ENCODE measurements around the gene PBX4. TPM values are rescaled to one million over a fixed set of nuclear protein-coding genes. Genes with fewer than 3 reads are reported as not detected.

The PBX4 gene
- total RNA-seq, 1 experiment from 2014 or later: 11.6 TPM

DNA sequence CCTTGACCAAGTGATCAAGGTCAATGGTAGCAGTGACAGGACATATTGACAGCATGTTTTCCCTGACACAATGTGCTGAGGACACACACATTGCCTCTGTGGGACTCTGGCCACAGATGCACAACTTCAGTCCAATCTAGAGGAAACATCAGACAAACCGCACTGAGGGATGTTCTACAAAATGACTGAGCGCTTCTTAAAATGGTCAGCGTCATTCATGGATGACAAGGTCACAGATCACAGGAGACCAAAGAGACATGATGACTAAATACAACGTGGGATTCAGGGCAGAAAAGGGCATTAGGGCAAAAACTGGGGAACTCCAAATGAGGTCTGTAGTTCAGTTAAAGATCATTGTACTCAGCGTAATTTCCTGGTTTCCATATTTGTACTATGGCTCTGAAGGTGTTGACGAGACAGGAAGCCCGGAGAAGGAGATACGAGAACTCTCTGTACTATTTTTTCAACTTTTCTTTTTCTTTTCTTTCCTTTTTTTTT lies 20.6 kb downstream of the PBX4 start:
- ATAC-seq: no peak
- CTCF ChIA-PET: no interaction called here

More for the DNA sequence above, 20.6 kb downstream of the PBX4 start:
- ChIA-PET RAD21 (ENCODE audit: low non-redundant PET in 1 of 2, low total read pairs in 2 of 2, uncharacterized antibody in 2 of 2, unreplicated experiment in 2 of 2) (no interaction called here), POLR2A (no interaction called here)
- no peak overlapping the region for H3K4me3 ChIP-seq (replicated peaks in 1 of 2; ENCODE audit: low read depth in 1 of 2, low read length in 2 of 2)
- intact Hi-C loops (cut with micrococcal nuclease): no loop called here
- no peak overlapping the region for H3K4me2 ChIP-seq (ENCODE audit: low read length)
- no peak overlapping the region for H2AFZ ChIP-seq (ENCODE audit: low read depth, low read length, poor library complexity, severe bottlenecking)
- BruUV-seq (replicated peaks): no TSS peak
- H3K36me3 ChIP-seq (ENCODE audit: control insufficient read depth in 1 of 2, insufficient read depth in 2 of 2, low read length in 2 of 2): peaks cover 0 to 7% of the 10 kb centered on the region in 2 experiments; a peak in 2 of 4 replicates
- H3K27me3 ChIP-seq (ENCODE audit: insufficient read depth, low read length): no peaks in the 10 kb centered on the region
- H3K27ac ChIP-seq (ENCODE audit: low read depth, low read length): no peak overlapping the region
- H3K9me2 ChIP-seq (ENCODE audit: insufficient read depth): no peaks in the 10 kb centered on the region
- TF ChIP-seq ATF3 (IDR thresholded peaks at IDR 0.05) (no peak), YY1 (IDR thresholded peaks at IDR 0.05; ENCODE audit: extremely low read depth, insufficient replicate concordance, low read depth, low read length) (no peak), TCF7L2 (IDR thresholded peaks at IDR 0.05; ENCODE audit: borderline replicate concordance, extremely low read depth, insufficient read depth, insufficient read length) (no peak), CEBPB (IDR thresholded peaks at IDR 0.05; ENCODE audit: low read depth) (no peak), ZFX (IDR thresholded peaks at IDR 0.05) (no peak), MAX (IDR thresholded peaks at IDR 0.05) (no peak), FOSL1 (IDR thresholded peaks at IDR 0.05; ENCODE audit: low read depth) (no peak), EZH2phosphoT487 (IDR thresholded peaks at IDR 0.05; ENCODE audit: borderline replicate concordance) (no peak), SP1 (IDR thresholded peaks at IDR 0.05; ENCODE audit: low read depth) (no peak), SIN3A (IDR thresholded peaks at IDR 0.05; ENCODE audit: low read depth) (no peak), ELF1 (IDR thresholded peaks at IDR 0.05; ENCODE audit: borderline replicate concordance, low read depth) (no peak), ZBTB33 (IDR thresholded peaks at IDR 0.05; ENCODE audit: extremely low read depth, insufficient replicate concordance, low read length) (no peak)
- TF ChIP-seq, protein P1, sequence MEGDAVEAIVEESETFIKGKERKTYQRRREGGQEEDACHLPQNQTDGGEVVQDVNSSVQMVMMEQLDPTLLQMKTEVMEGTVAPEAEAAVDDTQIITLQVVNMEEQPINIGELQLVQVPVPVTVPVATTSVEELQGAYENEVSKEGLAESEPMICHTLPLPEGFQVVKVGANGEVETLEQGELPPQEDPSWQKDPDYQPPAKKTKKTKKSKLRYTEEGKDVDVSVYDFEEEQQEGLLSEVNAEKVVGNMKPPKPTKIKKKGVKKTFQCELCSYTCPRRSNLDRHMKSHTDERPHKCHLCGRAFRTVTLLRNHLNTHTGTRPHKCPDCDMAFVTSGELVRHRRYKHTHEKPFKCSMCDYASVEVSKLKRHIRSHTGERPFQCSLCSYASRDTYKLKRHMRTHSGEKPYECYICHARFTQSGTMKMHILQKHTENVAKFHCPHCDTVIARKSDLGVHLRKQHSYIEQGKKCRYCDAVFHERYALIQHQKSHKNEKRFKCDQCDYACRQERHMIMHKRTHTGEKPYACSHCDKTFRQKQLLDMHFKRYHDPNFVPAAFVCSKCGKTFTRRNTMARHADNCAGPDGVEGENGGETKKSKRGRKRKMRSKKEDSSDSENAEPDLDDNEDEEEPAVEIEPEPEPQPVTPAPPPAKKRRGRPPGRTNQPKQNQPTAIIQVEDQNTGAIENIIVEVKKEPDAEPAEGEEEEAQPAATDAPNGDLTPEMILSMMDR (IDR thresholded peaks at IDR 0.05 in 2 of 3, conservative IDR thresholded peaks at IDR 0.05 in 1 of 3; ENCODE audit: borderline replicate concordance in 1 of 3, insufficient read depth in 1 of 3, low read depth in 2 of 3, low read length in 2 of 3): no peak
- H3K9me3 ChIP-seq (ENCODE audit: control insufficient read depth in 1 of 2, insufficient read depth in 1 of 2, low read depth in 1 of 2, low read length in 2 of 2): no peaks in the 10 kb centered on the region
- peaks cover 7% of the 10 kb centered on the region; the same call in 1 of the 2 replicates for H3K79me2 ChIP-seq (ENCODE audit: insufficient read depth, low read length)
- DNase-seq (ENCODE audit: low read depth, low spot score): no peak
- no peaks in the 10 kb centered on the region for H4K20me1 ChIP-seq (ENCODE audit: insufficient read depth)
- no peak overlapping the region for H3K9ac ChIP-seq (ENCODE audit: low read length)
- H3K4me1 ChIP-seq (ENCODE audit: control insufficient read depth in 1 of 2, insufficient read depth in 2 of 2, low read length in 2 of 2): peaks cover 0 to 10% of the 10 kb centered on the region in 2 experiments; a peak in 1 of 4 replicates
